Astrocyte of the cerebellum (primary cell): ENCODE results near the gene ELAVL2.

ENCODE experiments used
- DNase-seq: peaks from one replicate; pipeline ENCODE4 v3.0.0-alpha.2; 2011; ENCODE audit warnings: low read depth
- H3K4me3 ChIP-seq: 2 replicates; pipeline ENCODE4 v1.5.1; 2011; ENCODE audit warnings: mild to moderate bottlenecking, low read depth, low read length, moderate library complexity
- CTCF ChIP-seq: IDR thresholded peaks from 2 replicates; pipeline ENCODE4 v1.5.1; 2012; ENCODE audit warnings: low read length, low read depth, moderate library complexity, mild to moderate bottlenecking; ENCODE audit errors: missing control alignments
- in situ Hi-C: cut with HindIII; loops from 2 replicates; pipeline ENCODE4 v1.10.0; 2017; ENCODE audit warnings: low sequenced_read_pairs

The ELAVL2 gene

DNA sequence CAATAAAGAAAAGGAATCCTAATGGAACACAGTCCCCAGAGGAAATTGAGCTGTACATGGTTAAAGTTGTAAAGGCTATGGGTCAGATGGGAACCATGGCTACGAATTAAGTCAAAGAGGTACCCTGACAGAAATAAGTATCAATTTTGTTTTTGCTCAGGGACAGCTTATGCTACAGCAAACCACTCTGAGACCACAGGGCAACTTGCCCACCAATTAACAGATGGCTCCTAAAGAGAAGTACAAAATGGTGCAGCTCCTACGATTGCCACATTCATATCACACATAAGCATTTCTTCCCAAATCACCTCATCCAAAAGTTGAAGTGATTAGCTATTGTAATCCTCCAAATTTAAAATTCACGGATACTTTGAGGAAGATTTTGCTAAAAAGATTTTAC lies 83.0 kb downstream of the ELAVL2 start:
- TF ChIP-seq CTCF: no peak
- DNase-seq: no peak
- in situ Hi-C loops: no loop called here
- H3K4me3 ChIP-seq: no peak overlapping the region

DNA sequence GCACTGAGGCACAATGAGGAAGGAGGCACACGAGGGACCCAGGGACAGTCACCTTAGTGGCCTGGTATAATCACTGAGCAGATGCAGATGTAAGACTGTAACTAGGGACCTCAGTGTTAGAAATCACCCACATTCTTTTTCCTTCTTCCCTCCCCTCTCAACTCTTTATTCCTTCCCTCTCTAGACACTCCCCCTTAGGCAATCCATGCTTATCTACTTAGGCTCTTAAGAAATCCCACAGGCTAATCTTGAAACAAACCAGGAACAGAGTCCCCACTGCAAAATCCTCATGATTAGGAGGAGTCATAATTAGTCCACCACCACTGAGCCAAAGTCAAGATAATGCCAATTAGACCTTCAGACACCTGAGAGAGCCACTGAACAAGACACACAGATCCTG lies 84.7 kb downstream of the ELAVL2 start:
- no peak overlapping the region for H3K4me3 ChIP-seq
- no peak for DNase-seq
- no peak for TF ChIP-seq CTCF
- in situ Hi-C loops: no loop called here

DNA sequence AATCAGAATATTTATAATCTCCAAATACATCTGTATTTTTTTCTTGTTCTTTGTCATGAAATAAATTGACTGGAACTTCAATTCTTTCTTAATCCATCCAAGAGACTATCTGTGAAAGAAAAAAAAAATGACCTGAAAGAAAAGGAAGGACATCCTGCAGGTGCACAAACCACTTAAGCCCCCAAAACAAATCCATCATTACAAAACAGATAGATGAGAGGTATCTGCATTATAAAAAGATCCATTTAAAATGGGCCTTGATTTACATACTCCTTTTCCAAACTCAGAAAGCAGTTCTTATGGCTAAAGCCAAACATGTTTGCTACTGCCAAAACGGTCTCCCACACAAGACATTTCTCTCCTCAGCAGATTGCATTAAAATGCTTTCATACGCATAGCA lies 85.5 kb downstream of the ELAVL2 start:
- in situ Hi-C loops: no loop called here
- DNase-seq: no peak
- TF ChIP-seq CTCF: no peak
- no peak overlapping the region for H3K4me3 ChIP-seq

GRCh38 chr9:23739753-23740152 lies 86.3 kb downstream of the ELAVL2 start:
- H3K4me3 ChIP-seq: no peak overlapping the region
- no peak for TF ChIP-seq CTCF
- no peak for DNase-seq
- in situ Hi-C loops: no loop called here

- no peak for TF ChIP-seq CTCF
- in situ Hi-C loops: no loop called here
- DNase-seq: no peak
Measured at GRCh38 chr9:23736293-23736692, 89.7 kb downstream of the ELAVL2 start.

DNA sequence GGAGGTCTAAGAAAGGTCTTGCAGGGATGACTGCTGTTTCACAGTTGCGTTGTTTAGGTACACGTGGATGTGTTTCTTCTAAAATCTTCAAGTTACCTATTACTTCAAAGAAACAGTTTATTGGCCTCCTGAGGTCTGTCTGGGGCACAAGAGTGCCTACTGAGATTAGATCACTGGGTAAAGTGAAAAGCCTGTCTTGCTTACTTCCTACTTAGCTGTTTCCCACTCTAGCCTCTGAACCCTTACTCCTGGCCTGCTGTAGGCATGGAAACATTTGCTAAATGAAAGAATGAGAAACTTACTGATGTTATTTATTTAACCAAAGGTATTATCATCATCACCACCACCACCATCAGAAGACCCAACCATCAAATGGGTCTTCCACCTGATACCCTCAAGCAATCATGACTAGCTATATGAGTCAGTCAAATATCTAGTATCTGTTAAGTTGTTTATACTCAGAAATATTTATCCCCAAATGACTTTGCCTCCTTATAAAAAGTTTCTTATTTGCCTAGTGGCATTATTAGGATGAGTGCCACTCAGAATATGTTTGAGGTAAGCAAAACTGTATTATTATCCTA lies 92.5 kb downstream of the ELAVL2 start:
- DNase-seq: no peak
- no peak overlapping the region for H3K4me3 ChIP-seq
- no peak for TF ChIP-seq CTCF
- in situ Hi-C loops: no loop called here

More at GRCh38 chr9:23736293-23736692, 89.7 kb downstream of the ELAVL2 start:
- no peak overlapping the region for H3K4me3 ChIP-seq
